ENCODE results near the gene P2RX4. TPM values are rescaled to one million over a fixed set of nuclear protein-coding genes. Genes with fewer than 3 reads are reported as not detected.

The P2RX4 gene
- total and polyA plus RNA-seq, 4 donors: 22.3 to 32.0 (median 23.9) TPM

- ATAC-seq (ENCODE audit: low FRiP score) (no peak), DNase-seq (no peak)
- Histone ChIP-seq H3K4me1 (ENCODE audit: control insufficient read depth in 1 of 2, insufficient read depth in 2 of 2, low read length in 2 of 2) (no peaks in the 10 kb centered on the region), H3K4me3 (ENCODE audit: low read length in 2 of 2) (no peak overlapping the region), H3K9me3 (ENCODE audit: control insufficient read depth, low read length) (no peaks in the 10 kb centered on the region), H3K27ac (ENCODE audit: low read depth in 1 of 2, low read length in 2 of 2) (no peak overlapping the region), H3K36me3 (ENCODE audit: control insufficient read depth in 1 of 2, insufficient read depth in 2 of 2, low read length in 1 of 2) (no peaks in the 10 kb centered on the region), H3K27me3 (ENCODE audit: control insufficient read depth in 1 of 2, insufficient read depth in 2 of 2, low read length in 1 of 2) (no peaks in the 10 kb centered on the region)
- intact Hi-C loops (cut with DNase I): no loop called here
- WGBS, 2 donors: 95% methylated on average over 7 of the region's 7 CpGs
Measured at GRCh38 chr12:121184984-121185889, 24.7 kb upstream of the P2RX4 start.

DNA sequence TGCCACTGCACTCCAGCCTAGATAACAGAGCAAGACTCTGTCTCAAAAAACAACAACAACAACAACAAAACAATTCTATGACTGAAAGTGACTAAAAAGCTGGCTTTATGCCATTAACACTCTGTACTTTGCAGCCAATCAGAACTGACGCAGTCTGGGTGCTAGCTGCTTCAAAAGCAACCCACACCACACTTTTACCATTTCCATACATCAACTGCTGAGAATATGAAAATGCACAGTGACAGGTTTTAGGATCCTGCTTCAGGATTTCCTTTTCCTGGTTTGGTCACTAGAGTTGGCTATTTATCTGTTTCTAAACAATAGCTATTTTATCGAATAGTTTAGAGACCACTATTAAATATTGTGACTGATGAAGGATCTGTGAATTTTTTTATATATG lies 23.1 kb upstream of the P2RX4 start:
- no peaks in the 10 kb centered on the region for H3K27me3 ChIP-seq (ENCODE audit: control insufficient read depth in 1 of 2, insufficient read depth in 2 of 2, low read length in 1 of 2)
- H3K4me3 ChIP-seq (ENCODE audit: low read length in 2 of 2): no peak overlapping the region
- no peak for ATAC-seq (ENCODE audit: low FRiP score)
- H3K9me3 ChIP-seq (ENCODE audit: control insufficient read depth, low read length): no peaks in the 10 kb centered on the region
- DNase-seq: no peak
- H3K4me1 ChIP-seq (ENCODE audit: control insufficient read depth in 1 of 2, insufficient read depth in 2 of 2, low read length in 2 of 2): no peaks in the 10 kb centered on the region
- no peak overlapping the region for H3K27ac ChIP-seq (ENCODE audit: low read depth in 1 of 2, low read length in 2 of 2)
- intact Hi-C loops (cut with DNase I): no loop called here
- 93 to 95% methylated on average over 2 of the region's 2 CpGs for WGBS, 2 donors
- no peaks in the 10 kb centered on the region for H3K36me3 ChIP-seq (ENCODE audit: control insufficient read depth in 1 of 2, insufficient read depth in 2 of 2, low read length in 1 of 2)

DNA sequence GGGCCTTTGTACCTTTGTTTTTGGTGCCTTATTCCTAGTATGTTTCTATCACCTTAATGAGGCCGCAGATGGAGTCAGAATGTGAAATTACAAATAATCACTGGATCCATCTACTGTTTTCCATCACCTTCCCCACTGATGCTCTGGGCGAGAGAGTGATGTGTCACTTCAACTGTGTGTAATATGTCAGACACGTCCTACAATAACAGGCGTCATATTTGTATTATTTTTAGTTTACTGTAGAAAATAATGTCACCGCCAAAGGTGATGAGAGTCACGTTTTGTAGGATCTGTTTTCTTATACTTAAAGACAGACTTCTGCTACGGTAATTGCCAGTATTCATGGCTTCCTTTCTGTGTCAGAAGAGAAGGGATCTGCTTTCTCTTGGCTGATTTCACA lies 22.4 kb upstream of the P2RX4 start:
- intact Hi-C loops (cut with DNase I): no loop called here
- ATAC-seq (ENCODE audit: low FRiP score) (no peak), DNase-seq (no peak)
- H3K36me3 ChIP-seq (ENCODE audit: control insufficient read depth in 1 of 2, insufficient read depth in 2 of 2, low read length in 1 of 2): no peaks in the 10 kb centered on the region
- H3K9me3 ChIP-seq (ENCODE audit: control insufficient read depth, low read length): no peaks in the 10 kb centered on the region
- no peak overlapping the region for H3K4me3 ChIP-seq (ENCODE audit: low read length in 2 of 2)
- H3K4me1 ChIP-seq (ENCODE audit: control insufficient read depth in 1 of 2, insufficient read depth in 2 of 2, low read length in 2 of 2): no peaks in the 10 kb centered on the region
- H3K27me3 ChIP-seq (ENCODE audit: control insufficient read depth in 1 of 2, insufficient read depth in 2 of 2, low read length in 1 of 2): no peaks in the 10 kb centered on the region
- H3K27ac ChIP-seq (ENCODE audit: low read depth in 1 of 2, low read length in 2 of 2): no peak overlapping the region
- 75 to 78% methylated on average over 7 of the region's 7 CpGs for WGBS, 2 donors

- intact Hi-C loops (cut with DNase I): no loop called here
- no peak for DNase-seq
- 97 to 98% methylated on average over 2 of the region's 2 CpGs for WGBS, 2 donors
Measured at GRCh38 chr12:121188227-121188626, 21.7 kb upstream of the P2RX4 start.

DNA sequence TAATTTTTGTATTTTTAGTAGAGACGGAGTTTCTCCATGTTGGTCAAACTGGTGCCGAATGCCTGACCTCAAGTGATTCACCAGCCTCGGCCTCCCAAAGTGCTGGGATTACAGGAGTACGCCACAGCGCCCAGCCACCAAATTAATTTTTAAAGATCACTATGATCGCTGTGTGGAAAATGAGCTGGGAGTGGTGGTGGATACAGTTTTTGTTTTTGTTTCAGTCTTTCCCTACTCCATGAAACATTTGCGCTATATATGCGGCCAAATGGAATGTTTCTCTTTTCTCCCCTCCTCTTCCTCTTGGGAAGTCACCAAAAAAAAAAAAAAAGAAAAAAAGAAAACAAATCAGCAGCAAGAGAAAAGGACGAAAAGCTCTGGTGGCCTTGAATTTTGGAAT lies 20.8 kb upstream of the P2RX4 start:
- DNase-seq (no peak), ATAC-seq (ENCODE audit: low FRiP score) (no peak)
- Histone ChIP-seq H3K4me1 (ENCODE audit: control insufficient read depth in 1 of 2, insufficient read depth in 2 of 2, low read length in 2 of 2) (no peaks in the 10 kb centered on the region), H3K36me3 (ENCODE audit: control insufficient read depth in 1 of 2, insufficient read depth in 2 of 2, low read length in 1 of 2) (no peaks in the 10 kb centered on the region), H3K27me3 (ENCODE audit: control insufficient read depth in 1 of 2, insufficient read depth in 2 of 2, low read length in 1 of 2) (no peaks in the 10 kb centered on the region), H3K4me3 (ENCODE audit: low read length in 2 of 2) (no peak overlapping the region), H3K27ac (ENCODE audit: low read depth in 1 of 2, low read length in 2 of 2) (no peak overlapping the region), H3K9me3 (ENCODE audit: control insufficient read depth, low read length) (no peaks in the 10 kb centered on the region)
- 78 to 81% methylated on average over 9 of the region's 9 CpGs for WGBS, 2 donors
- intact Hi-C loops (cut with DNase I): no loop called here

More at GRCh38 chr12:121188227-121188626, 21.7 kb upstream of the P2RX4 start:
- H3K27ac ChIP-seq (ENCODE audit: low read depth in 1 of 2, low read length in 2 of 2): no peak overlapping the region
- H3K4me1 ChIP-seq (ENCODE audit: control insufficient read depth in 1 of 2, insufficient read depth in 2 of 2, low read length in 2 of 2): no peaks in the 10 kb centered on the region
- no peaks in the 10 kb centered on the region for H3K9me3 ChIP-seq (ENCODE audit: control insufficient read depth, low read length)
- H3K27me3 ChIP-seq (ENCODE audit: control insufficient read depth in 1 of 2, insufficient read depth in 2 of 2, low read length in 1 of 2): no peaks in the 10 kb centered on the region
- no peaks in the 10 kb centered on the region for H3K36me3 ChIP-seq (ENCODE audit: control insufficient read depth in 1 of 2, insufficient read depth in 2 of 2, low read length in 1 of 2)
- no peak for ATAC-seq (ENCODE audit: low FRiP score)
- no peak overlapping the region for H3K4me3 ChIP-seq (ENCODE audit: low read length in 2 of 2)

GRCh38 chr12:121189619-121190155 lies 20.2 kb upstream of the P2RX4 start:
- no peak overlapping the region for H3K27ac ChIP-seq (ENCODE audit: low read depth in 1 of 2, low read length in 2 of 2)
- no peak overlapping the region for H3K4me3 ChIP-seq (ENCODE audit: low read length in 2 of 2)
- DNase-seq (no peak), ATAC-seq (ENCODE audit: low FRiP score) (no peak)
- no peaks in the 10 kb centered on the region for H3K36me3 ChIP-seq (ENCODE audit: control insufficient read depth in 1 of 2, insufficient read depth in 2 of 2, low read length in 1 of 2)
- H3K4me1 ChIP-seq (ENCODE audit: control insufficient read depth in 1 of 2, insufficient read depth in 2 of 2, low read length in 2 of 2): no peaks in the 10 kb centered on the region
- no peaks in the 10 kb centered on the region for H3K27me3 ChIP-seq (ENCODE audit: control insufficient read depth in 1 of 2, insufficient read depth in 2 of 2, low read length in 1 of 2)
- 82 to 87% methylated on average over 9 of the region's 9 CpGs for WGBS, 2 donors
- intact Hi-C loops (cut with DNase I): no loop called here
- no peaks in the 10 kb centered on the region for H3K9me3 ChIP-seq (ENCODE audit: control insufficient read depth, low read length)

DNA sequence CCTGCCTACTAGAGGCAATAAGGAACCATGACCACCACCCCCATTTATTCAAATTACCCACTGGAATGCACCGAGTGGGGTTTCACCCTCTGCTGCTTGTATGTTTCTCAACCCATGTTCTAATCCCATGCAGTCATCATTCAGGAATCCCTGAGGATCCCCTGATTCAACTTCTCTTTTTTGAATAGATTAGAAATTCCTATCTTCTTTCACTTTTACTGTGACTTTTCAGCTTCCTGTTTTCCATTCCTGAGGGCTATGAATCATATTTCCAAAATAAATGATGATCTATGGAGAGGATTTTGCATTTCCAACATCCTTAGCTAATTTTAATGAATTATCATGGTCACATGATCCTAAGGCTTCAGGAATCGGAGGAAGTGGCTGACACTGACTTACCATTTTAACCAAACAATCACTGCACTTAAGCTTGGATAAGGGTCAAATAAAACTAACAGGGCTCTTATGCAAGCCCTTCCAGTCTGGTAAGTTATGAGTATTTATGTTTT lies 19.4 kb upstream of the P2RX4 start:
- no peak overlapping the region for H3K4me3 ChIP-seq (ENCODE audit: low read length in 2 of 2)
- 37 to 39% methylated on average over 2 of the region's 2 CpGs for WGBS, 2 donors
- DNase-seq: no peak
- intact Hi-C loops (cut with DNase I): no loop called here
- H3K4me1 ChIP-seq (ENCODE audit: control insufficient read depth in 1 of 2, insufficient read depth in 2 of 2, low read length in 2 of 2): no peaks in the 10 kb centered on the region
- H3K9me3 ChIP-seq (ENCODE audit: control insufficient read depth, low read length): no peaks in the 10 kb centered on the region
- no peak overlapping the region for H3K27ac ChIP-seq (ENCODE audit: low read depth in 1 of 2, low read length in 2 of 2)
- H3K27me3 ChIP-seq (ENCODE audit: control insufficient read depth in 1 of 2, insufficient read depth in 2 of 2, low read length in 1 of 2): no peaks in the 10 kb centered on the region
- peak; percentile 22 for ATAC-seq (ENCODE audit: low FRiP score)
- H3K36me3 ChIP-seq (ENCODE audit: control insufficient read depth in 1 of 2, insufficient read depth in 2 of 2, low read length in 1 of 2): no peaks in the 10 kb centered on the region

DNA sequence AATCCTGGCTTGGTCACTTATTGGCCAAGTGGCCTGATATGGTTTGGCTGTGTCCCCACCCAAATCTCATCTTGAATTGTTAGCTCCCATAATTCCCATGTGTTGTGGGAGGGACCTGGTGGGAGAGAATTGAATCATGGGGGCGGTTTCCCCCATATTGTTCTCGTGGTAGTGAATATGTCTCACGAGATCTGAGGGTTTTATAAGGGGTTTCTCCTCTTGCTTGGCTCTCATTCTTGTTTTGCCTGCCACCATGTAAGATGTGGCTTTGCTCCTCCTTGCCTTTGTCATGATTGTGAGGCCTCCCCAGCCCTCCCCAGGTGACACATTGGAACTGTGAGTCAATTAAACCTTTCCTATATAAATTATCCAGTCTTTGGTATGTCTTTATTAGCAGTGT lies 18.8 kb upstream of the P2RX4 start:
- H3K4me1 ChIP-seq (ENCODE audit: control insufficient read depth in 1 of 2, insufficient read depth in 2 of 2, low read length in 2 of 2): no peaks in the 10 kb centered on the region
- no peak for ATAC-seq (ENCODE audit: low FRiP score)
- no peaks in the 10 kb centered on the region for H3K9me3 ChIP-seq (ENCODE audit: control insufficient read depth, low read length)
- intact Hi-C loops (cut with DNase I): no loop called here
- no peak for DNase-seq
- H3K27me3 ChIP-seq (ENCODE audit: control insufficient read depth in 1 of 2, insufficient read depth in 2 of 2, low read length in 1 of 2): no peaks in the 10 kb centered on the region
- 77 to 98% methylated on average over 3 of the region's 3 CpGs for WGBS, 2 donors
- no peak overlapping the region for H3K27ac ChIP-seq (ENCODE audit: low read depth in 1 of 2, low read length in 2 of 2)
- H3K36me3 ChIP-seq (ENCODE audit: control insufficient read depth in 1 of 2, insufficient read depth in 2 of 2, low read length in 1 of 2): no peaks in the 10 kb centered on the region
- H3K4me3 ChIP-seq (ENCODE audit: low read length in 2 of 2): no peak overlapping the region

- DNase-seq (no peak), ATAC-seq (ENCODE audit: low FRiP score) (no peak)
- Histone ChIP-seq H3K36me3 (ENCODE audit: control insufficient read depth in 1 of 2, insufficient read depth in 2 of 2, low read length in 1 of 2) (no peaks in the 10 kb centered on the region), H3K9me3 (ENCODE audit: control insufficient read depth, low read length) (no peaks in the 10 kb centered on the region), H3K4me3 (ENCODE audit: low read length in 2 of 2) (no peak overlapping the region), H3K4me1 (ENCODE audit: control insufficient read depth in 1 of 2, insufficient read depth in 2 of 2, low read length in 2 of 2) (no peaks in the 10 kb centered on the region), H3K27me3 (ENCODE audit: control insufficient read depth in 1 of 2, insufficient read depth in 2 of 2, low read length in 1 of 2) (no peaks in the 10 kb centered on the region), H3K27ac (ENCODE audit: low read depth in 1 of 2, low read length in 2 of 2) (no peak overlapping the region)
- intact Hi-C loops (cut with DNase I): no loop called here
- 79 to 83% methylated on average over 6 of the region's 6 CpGs for WGBS, 2 donors
Measured at GRCh38 chr12:121196902-121197301, 13.0 kb upstream of the P2RX4 start.

Data from aorta (tissue), 5 donors.